ENCODE data around the gene ITGAD.
"Not testable (repeated sequence)": the region's sequence is repeated elsewhere in the genome, so short reads cannot be mapped to it uniquely, and the experiment has no call there.

The ITGAD gene

GRCh38 chr16:31435341-31436220 lies 42.4 kb downstream of the ITGAD start:
- no peak for DNase-seq

DNA sequence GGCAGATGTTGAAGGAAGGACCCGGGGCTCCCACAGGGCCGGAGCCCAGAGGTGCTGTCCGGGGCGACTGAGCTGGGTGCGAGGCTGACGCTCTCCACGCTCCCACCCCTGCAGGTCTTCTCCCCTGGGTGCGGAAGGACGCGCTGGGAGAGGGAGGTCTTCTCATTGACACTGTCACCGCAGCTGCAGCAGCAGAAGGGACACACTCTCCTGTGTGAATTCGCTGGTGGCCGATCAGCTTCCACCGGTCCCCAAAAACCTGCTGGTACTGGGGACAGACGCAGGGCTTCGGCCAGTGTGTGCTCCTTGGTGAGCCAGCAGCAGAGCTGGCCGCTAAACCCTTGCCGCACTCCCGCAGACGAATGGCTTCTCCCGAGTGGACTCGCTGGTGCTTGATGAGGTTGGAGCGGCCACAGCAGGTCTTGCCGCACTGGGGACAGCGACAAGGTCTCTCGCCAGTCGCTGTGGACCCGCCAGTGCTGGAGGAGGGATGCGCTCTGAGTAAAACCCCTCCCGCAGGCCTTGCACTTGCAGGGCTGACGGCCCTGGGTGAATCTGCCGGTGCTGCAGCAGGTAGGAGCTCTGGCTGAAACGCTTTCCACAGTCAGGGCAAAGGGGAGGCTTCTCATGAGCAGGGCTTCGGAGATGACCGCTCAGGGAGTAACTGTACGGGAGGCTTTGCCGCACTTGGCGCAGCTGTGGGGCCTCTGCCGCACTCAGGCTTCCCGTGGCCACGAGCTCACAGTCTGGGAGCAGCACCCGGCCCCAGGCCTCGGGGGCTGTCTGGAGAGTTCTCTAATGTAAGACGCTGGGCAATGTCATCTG lies 43.3 kb downstream of the ITGAD start:
- no peak for DNase-seq

GRCh38 chr16:31438414-31438813 lies 45.3 kb downstream of the ITGAD start:
- DNase-seq, result no peak

DNA sequence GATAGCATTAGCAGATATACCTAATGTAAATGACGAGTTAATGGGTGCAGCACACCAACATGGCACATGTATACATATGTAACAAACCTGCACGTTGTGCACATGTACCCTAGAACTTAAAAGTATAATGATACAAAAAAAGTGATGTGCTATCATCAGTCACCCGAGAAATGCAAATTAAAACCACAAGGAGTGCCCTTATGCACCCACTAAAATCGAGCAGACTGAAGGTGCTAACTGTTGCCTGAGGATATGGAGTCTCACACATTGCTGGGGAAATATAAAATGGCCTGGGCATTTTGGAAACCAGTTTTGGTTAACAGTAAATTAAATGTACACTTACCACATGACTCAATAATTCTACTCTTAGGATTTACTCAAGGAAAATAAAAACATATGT lies 45.9 kb downstream of the ITGAD start:
- not testable (repeated sequence) for DNase-seq

DNA sequence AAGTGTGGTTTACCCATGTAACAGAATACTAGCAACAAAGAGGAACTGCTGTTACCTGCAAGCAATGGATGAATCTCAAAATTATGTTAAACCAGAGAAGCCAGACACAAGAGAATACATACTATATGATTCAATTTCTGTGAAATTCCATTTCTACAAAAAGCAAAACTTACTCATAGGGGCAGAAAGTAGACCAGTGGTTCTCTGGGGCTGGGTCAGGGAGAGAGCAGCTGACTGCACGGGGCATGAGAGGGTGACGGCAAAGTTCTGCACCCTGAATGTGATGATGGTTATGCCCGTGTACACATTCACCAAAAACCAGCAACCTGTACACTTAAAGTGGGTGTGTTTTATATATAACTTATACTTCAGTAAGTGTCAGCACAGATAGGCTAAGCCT lies 46.4 kb downstream of the ITGAD start:
- no peak for DNase-seq

GRCh38 chr16:31440516-31441184 lies 47.5 kb downstream of the ITGAD start:
- no peak for DNase-seq

DNA sequence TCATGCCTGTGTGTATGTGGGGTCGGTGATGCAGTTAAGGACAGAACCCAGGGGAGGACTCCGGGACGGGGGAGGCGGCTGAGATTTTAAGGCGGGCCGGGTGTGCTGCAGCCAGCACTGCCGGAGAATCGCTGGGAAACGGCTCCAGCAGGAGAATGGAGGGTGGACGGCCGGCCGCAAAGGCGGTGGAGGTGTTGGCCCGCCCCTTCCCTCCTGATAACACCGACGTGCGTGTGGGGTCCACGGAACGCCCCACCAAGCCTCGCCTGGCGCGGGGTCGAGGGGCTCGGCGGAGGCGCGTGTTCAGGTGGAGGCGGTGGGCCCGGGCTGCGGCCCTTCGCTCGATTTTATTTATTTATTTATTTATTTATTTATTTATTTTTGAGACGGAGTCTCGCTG lies 48.8 kb downstream of the ITGAD start:
- no peak for DNase-seq

GRCh38 chr16:31445931-31446330 lies 52.8 kb downstream of the ITGAD start:
- DNase-seq, result not testable (repeated sequence)

- DNase-seq, result no peak
Observed at GRCh38 chr16:31451201-31451600, 58.1 kb downstream of the ITGAD start.

- no peak for DNase-seq
Observed at GRCh38 chr16:31451681-31452351, 58.7 kb downstream of the ITGAD start.

GRCh38 chr16:31452631-31453106 lies 59.5 kb downstream of the ITGAD start:
- DNase-seq, result no peak

DNA sequence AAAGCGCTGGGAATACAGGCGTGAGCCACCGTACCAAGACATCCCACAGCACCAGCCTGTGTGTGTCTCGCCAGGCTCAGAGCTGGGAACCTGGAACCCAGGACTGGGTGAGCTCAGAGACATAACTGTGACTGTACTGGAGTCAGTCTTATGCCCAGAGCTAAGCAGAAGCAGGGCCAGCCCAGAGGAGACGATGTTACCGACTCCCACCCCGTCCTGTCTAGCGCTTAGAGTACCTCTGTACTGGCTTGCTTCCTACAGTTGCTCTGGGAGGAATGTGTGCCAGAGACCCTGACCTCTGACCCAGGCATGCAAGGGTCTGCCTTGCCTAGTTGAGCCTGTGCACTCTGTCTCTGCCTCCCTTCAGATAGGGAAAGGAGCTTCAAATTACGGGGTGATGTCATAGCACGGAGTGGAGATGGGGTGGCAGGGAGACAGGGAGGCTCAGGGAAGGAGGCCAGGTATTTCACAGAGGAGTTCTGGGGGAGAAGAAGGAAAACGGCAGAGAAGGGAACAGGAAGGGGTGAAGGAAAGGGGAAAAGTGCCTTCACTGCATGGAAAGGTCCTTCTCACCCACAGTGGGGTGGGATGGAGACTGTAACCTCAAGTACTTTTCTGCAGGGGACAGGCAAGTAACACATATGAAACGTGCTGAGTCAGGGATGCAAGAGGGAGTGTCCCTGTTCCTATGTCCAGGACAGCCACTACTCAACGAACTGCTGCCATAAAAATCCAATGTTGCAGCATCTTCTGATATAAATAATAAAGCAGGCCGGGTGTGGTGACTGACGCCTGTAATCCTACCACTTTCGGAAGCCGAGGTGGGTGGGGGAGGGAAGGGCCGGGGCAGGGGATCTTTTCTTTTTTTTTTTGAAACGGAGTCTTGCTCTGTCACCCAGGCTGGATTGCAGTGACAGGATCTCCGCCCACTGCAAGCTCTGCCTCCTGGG lies 60.4 kb downstream of the ITGAD start:
- no peak for DNase-seq

GRCh38 chr16:31455601-31456314 lies 62.6 kb downstream of the ITGAD start:
- peak; percentile 33 for DNase-seq

DNA sequence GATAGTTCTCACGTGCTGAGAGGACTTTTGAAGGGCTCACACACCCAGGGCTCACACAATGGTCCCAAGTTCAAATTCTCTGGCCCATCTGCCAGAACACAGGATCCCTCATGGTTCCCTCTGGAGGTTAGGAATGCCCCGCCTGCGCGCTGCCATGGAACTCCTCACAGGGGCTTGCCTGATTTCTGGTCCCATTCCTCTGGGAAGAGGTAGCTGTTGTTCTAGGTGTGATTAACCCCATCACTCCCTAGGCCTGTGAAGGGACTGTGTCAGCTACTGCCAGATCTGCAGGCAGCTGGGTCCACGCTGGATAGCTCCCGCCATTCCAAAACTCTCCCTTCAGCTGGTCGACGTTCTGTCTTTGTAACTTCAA lies 63.8 kb downstream of the ITGAD start:
- DNase-seq, result no peak

GRCh38 chr16:31458073-31458843 lies 65.1 kb downstream of the ITGAD start:
- peak; percentile 61 for DNase-seq

- DNase-seq, result peak; percentile 97
Observed at GRCh38 chr16:31458844-31459686, 65.9 kb downstream of the ITGAD start, which contains the start of gene ARMC5. Gene ARMC5 (plus strand): TSS chr16:31459501. CDS start chr16:31459525, 24 bp downstream.

DNA sequence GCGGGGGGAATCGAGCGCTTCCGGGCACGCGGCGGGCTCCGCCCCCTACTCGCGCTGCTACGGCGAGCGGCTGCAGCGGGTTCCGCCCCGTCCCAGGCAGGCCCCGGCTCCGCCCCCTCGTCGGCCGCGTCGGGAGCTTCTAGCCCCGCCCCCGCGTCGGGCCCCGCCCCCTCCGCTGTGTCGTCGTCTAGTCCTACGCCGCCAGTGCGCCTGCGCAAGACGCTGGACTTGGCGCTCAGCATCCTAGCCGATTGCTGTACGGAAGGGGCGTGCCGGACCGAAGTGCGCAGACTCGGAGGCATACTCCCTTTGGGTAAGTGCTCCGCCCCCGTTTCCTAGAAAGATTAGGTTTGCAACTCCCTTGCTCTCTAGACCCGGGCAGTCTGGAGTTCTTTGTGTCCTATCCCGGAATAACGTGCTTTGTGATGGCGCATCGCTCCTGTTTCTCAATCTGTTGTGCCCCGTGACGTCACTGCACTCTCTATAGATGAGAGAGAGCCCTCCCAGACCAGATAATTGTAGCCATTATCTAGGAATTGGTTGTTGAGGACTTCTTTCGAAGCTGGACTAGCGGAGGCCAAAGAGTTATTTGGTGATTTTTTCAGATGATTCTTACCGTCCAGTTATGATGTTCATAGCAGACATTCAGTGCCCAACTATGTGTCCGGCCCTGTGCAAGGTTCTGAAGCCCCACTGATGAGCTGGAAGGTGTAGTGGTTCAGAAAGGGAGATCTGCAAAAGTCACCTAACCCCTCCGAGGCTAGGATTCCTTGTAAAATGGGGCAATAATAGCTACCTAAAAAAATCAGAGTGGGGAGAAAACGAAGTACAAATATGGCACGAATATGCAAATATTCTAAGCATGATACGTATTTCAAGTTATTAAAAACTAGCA lies 66.8 kb downstream of the ITGAD start:
- peak; percentile 100 for DNase-seq

DNA sequence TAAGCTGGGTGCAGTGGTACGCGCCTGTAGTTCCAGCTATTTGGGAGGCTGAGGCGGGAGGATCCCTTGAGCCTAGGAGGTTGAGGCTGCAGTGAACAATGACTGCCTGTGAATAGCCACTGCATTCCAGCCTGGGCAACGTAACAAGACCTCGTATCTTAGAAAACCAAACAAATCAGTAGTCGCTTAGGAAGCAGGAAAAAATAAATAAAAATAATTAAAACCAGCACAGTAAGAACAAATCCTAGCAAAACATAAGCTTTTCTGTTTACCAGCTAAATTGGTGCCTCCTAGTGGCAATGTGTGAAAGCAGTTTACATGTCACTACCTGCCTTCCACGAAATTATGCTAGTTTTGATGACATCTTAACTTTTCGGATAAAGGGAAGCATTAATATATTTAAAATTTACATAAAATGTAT lies 67.5 kb downstream of the ITGAD start:
- DNase-seq, result no peak
